H1 (cell line): ENCODE results near the gene P4HA1. TPM values are rescaled to one million over a fixed set of nuclear protein-coding genes. Genes with fewer than 3 reads are reported as not detected.

Experiments used
- BCL11A ChIP-seq, 2 experiments: IDR thresholded peaks; one replicate each; pipeline ENCODE4 v1.6.1; 2011; ENCODE audit warnings: low read depth in 2 of 2, low read length in 2 of 2, mild to moderate bottlenecking in 2 of 2
- BRCA1 ChIP-seq: IDR thresholded peaks from 2 replicates; pipeline ENCODE4 v1.6.1; 2012; ENCODE audit warnings: low read depth, low read length, improper control_type of control experiment
- CBX5 ChIP-seq: fragments of 300-800, 300-1000 bp; sonication (generic); IDR thresholded peaks from 2 replicates; pipeline ENCODE4 v1.7.1; 2016; ENCODE audit warnings: antibody characterized with exemption, low read length, low read depth
- CEBPB ChIP-seq: IDR thresholded peaks from 2 replicates; pipeline ENCODE4 v1.6.1; 2012; ENCODE audit warnings: low read depth, low read length
- CHD2 ChIP-seq: IDR thresholded peaks from 2 replicates; pipeline ENCODE4 v1.6.1; 2012; ENCODE audit warnings: low read length, improper control_type of control experiment
- CREB1 ChIP-seq: IDR thresholded peaks from 2 replicates; pipeline ENCODE4 v1.6.1; 2012; ENCODE audit warnings: inconsistent platforms
- CTBP2 ChIP-seq: IDR thresholded peaks from 2 replicates; pipeline ENCODE4 v1.7.0; 2011; ENCODE audit warnings: borderline replicate concordance, mild to moderate bottlenecking, moderate library complexity, mixed read lengths, low read length; ENCODE audit not compliant: insufficient read depth, insufficient read length
- EZH2 ChIP-seq: fragments of 200-600 bp; sonication (generic); IDR thresholded peaks from 2 replicates; pipeline ENCODE4 v1.7.1; 2012; ENCODE audit warnings: low read depth, mild to moderate bottlenecking, moderate library complexity, low read length, inconsistent platforms; ENCODE audit not compliant: severe bottlenecking
- FOSL1 ChIP-seq: IDR thresholded peaks from 2 replicates; pipeline ENCODE4 v1.6.1; 2011; ENCODE audit warnings: mild to moderate bottlenecking, low read depth, low read length, moderate library complexity; ENCODE audit not compliant: insufficient read depth
- KDM1A ChIP-seq: fragments of 200-600, 300-600 bp; sonication (generic); IDR thresholded peaks from 2 replicates; pipeline ENCODE4 v1.7.1; 2016; ENCODE audit warnings: mild to moderate bottlenecking, low read length, borderline replicate concordance
- KDM5A ChIP-seq: fragments of 200-600 bp; IDR thresholded peaks from 2 replicates; pipeline ENCODE4 v1.7.1; 2012; ENCODE audit warnings: mild to moderate bottlenecking, low read length, inconsistent platforms, mixed read lengths
- RAD21 ChIP-seq, 2 experiments: IDR thresholded peaks in 1 of 2; conservative IDR thresholded peaks in 1 of 2; 2 replicates each; pipeline ENCODE4 v1.6.1; 2011; ENCODE audit warnings: low read depth in 2 of 2, low read length in 2 of 2, improper control_type of control experiment in 1 of 2, inconsistent platforms in 1 of 2, mild to moderate bottlenecking in 1 of 2, moderate library complexity in 1 of 2
- RBBP5 ChIP-seq: IDR thresholded peaks from 2 replicates; pipeline ENCODE4 v1.7.1; 2012; ENCODE audit warnings: low read depth, mild to moderate bottlenecking, inconsistent platforms, low read length, moderate library complexity, borderline replicate concordance
- RNF2 ChIP-seq: fragments of 200-900, 300-1000 bp; sonication (generic); IDR thresholded peaks from 2 replicates; pipeline ENCODE4 v1.7.1; 2016; ENCODE audit warnings: borderline replicate concordance, low read depth, mild to moderate bottlenecking, antibody characterized with exemption, low read length; ENCODE audit not compliant: poor library complexity, severe bottlenecking; ENCODE audit errors: missing control alignments
- SIN3A ChIP-seq, 2 experiments: IDR thresholded peaks in 1 of 2; conservative IDR thresholded peaks in 1 of 2; 2 replicates each; pipeline ENCODE4 v1.6.1; 2011 to 2012; ENCODE audit warnings: low read length in 2 of 2, improper control_type of control experiment in 1 of 2, low read depth in 1 of 2, mild to moderate bottlenecking in 1 of 2
- SIRT6 ChIP-seq: IDR thresholded peaks from one replicate; pipeline ENCODE4 v1.7.1; 2012; ENCODE audit warnings: low read length, inconsistent platforms
- SP1 ChIP-seq: IDR thresholded peaks from 2 replicates; pipeline ENCODE4 v1.6.1; 2011; ENCODE audit warnings: low read depth, low read length
- SRF ChIP-seq: IDR thresholded peaks from 2 replicates; pipeline ENCODE4 v1.6.1; 2011; ENCODE audit warnings: mild to moderate bottlenecking, low read depth, low read length, moderate library complexity
- SUZ12 ChIP-seq: fragments of 200-600 bp; sonication (generic); IDR thresholded peaks from 2 replicates; pipeline ENCODE4 v1.6.1; 2012; ENCODE audit warnings: mild to moderate bottlenecking, inconsistent platforms, low read length, moderate library complexity, mixed read lengths
- TAF1 ChIP-seq: IDR thresholded peaks from 2 replicates; pipeline ENCODE4 v1.6.1; 2011; ENCODE audit warnings: mild to moderate bottlenecking, low read depth, low read length
- TBP ChIP-seq: IDR thresholded peaks from 2 replicates; pipeline ENCODE4 v1.6.1; 2011; ENCODE audit warnings: low read depth, low read length, improper control_type of control experiment
- YY1 ChIP-seq: IDR thresholded peaks from 2 replicates; pipeline ENCODE4 v1.6.1; 2011; ENCODE audit warnings: low read depth, mild to moderate bottlenecking, low read length
- polyA plus RNA-seq, 7 experiments: library from polyadenylated mRNA; depleted of rRNA in 3 of 7; stranded (reverse) in 5 of 7; unstranded in 2 of 7; fragments of >200 nt in 5 of 7; fragments of 200-250 nt in 2 of 7; gene quantifications; 1 replicate in 5 of 7; 2 replicates in 1 of 7; 4 replicates in 1 of 7; pipeline versions ENCODE4 v1.2.1 to v1.2.3, GENCODE V29; 2011 to 2013; ENCODE audit warnings: missing spikeins in 2 of 7, mixed read lengths in 2 of 7
- total RNA-seq: library from RNA; stranded (reverse); fragmentation: NEBNext Ultra II Directional; extraction: Animal tissue kit (Norgen Biotek cat#: 25700); gene quantifications from 2 replicates; pipeline ENCODE4 v1.2.1, GENCODE V29; 2021
- TF ChIP-seq, protein P1 (sequence below): IDR thresholded peaks from 2 replicates; pipeline ENCODE4 v1.6.1; 2012; ENCODE audit warnings: low read length, inconsistent platforms
- TF ChIP-seq, protein P2 (sequence below): IDR thresholded peaks from 2 replicates; pipeline ENCODE4 v1.6.1; 2012; ENCODE audit warnings: inconsistent platforms

P4HA1 gene
- total and polyA plus RNA-seq, 2 of the 8 experiments (the other 6 are each of a cell fraction or from before 2014, with no cell fraction given): 12.0 to 25.7 TPM

DNA sequence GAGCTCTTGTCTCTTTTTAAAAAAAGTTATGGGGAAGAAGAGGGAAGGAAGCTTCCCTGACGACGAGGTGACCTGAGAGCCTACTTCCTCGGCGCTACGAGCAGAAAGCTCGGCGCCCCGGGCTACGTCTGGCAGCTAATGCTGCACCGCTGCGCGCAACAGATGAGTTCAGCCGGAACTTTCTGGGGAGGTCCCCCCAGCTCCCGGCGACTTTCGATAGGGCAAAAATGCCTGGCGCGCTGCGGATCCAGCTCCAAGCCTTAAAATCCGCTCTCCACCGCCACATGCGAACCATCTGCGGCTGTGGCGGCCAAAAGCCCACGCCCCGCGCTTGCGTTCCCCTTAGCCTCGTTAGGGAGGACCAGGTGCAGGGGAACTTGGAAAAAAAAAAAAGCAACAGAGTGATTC is 621 bp downstream of the P4HA1 start (continued):
- TF ChIP-seq, protein P1, sequence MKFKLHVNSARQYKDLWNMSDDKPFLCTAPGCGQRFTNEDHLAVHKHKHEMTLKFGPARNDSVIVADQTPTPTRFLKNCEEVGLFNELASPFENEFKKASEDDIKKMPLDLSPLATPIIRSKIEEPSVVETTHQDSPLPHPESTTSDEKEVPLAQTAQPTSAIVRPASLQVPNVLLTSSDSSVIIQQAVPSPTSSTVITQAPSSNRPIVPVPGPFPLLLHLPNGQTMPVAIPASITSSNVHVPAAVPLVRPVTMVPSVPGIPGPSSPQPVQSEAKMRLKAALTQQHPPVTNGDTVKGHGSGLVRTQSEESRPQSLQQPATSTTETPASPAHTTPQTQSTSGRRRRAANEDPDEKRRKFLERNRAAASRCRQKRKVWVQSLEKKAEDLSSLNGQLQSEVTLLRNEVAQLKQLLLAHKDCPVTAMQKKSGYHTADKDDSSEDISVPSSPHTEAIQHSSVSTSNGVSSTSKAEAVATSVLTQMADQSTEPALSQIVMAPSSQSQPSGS: no peak
- peak; percentile 37 for TF ChIP-seq TBP
- TF ChIP-seq EZH2: no peak
- no peak for TF ChIP-seq KDM1A
- TF ChIP-seq CHD2: no peak
- TF ChIP-seq CBX5: no peak
- no peak for TF ChIP-seq KDM5A
- TF ChIP-seq BCL11A (IDR thresholded peaks at IDR 0.05; ENCODE audit: low read depth in 2 of 2, low read length in 2 of 2): no peak
- TF ChIP-seq RAD21 (IDR thresholded peaks at IDR 0.05 in 1 of 2, conservative IDR thresholded peaks at IDR 0.05 in 1 of 2; ENCODE audit: low read depth in 2 of 2, low read length in 2 of 2): no peak
- TF ChIP-seq YY1: no peak
- TF ChIP-seq SUZ12: no peak
- TF ChIP-seq RNF2: no peak
- TF ChIP-seq, protein P2, sequence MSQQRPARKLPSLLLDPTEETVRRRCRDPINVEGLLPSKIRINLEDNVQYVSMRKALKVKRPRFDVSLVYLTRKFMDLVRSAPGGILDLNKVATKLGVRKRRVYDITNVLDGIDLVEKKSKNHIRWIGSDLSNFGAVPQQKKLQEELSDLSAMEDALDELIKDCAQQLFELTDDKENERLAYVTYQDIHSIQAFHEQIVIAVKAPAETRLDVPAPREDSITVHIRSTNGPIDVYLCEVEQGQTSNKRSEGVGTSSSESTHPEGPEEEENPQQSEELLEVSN: peak; percentile 39; the same call in 1 of the 2 replicates
- TF ChIP-seq CEBPB: no peak
- no peak for TF ChIP-seq CTBP2
- TF ChIP-seq SIRT6: no peak
- no peak for TF ChIP-seq SP1
- no peak for TF ChIP-seq SIN3A (conservative IDR thresholded peaks at IDR 0.05 in 1 of 2, IDR thresholded peaks at IDR 0.05 in 1 of 2; ENCODE audit: low read depth in 1 of 2, low read length in 2 of 2)
- TF ChIP-seq FOSL1: no peak
- TF ChIP-seq BRCA1: no peak
- no peak for TF ChIP-seq CREB1
- no peak; the same call in 1 of the 2 replicates for TF ChIP-seq RBBP5
- no peak for TF ChIP-seq SRF
- peak; percentile 67; the same call in 1 of the 2 replicates for TF ChIP-seq TAF1
